ENCODE data around the gene FOXP4.

GRCh38 chr6:41599015-41599851 is 53.1 kb downstream of the FOXP4 start:
- TF ChIP-seq CTCF (conservative IDR thresholded peaks at IDR 0.05) (no peak), ZFX (IDR thresholded peaks at IDR 0.05) (no peak)
